ENCODE results near the gene CD8B. TPM values are rescaled to one million over a fixed set of nuclear protein-coding genes. Genes with fewer than 3 reads are reported as not detected.

Gene CD8B
- total and polyA plus RNA-seq, 3 experiments from 2014 or later = 259 to 908 (median 273) TPM

DNA sequence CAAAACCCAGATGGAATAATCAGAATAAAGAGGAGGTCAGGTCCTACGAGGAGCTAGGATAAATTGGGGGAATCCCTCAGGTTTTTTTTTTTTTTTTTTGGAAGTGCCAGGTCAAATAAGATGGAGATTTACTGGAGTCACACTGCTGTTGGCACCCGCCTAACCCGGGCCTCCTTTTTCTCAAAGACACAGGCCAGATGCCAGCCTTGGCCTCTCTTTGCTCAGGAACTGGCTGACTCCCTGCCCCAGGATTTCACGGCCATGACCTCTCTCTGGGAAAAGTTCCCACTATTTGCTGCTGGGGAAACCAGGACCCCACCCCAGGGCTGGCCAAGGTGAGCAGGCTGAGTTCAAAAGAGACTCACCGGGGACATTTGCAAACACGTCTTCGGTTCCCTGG is 73.5 kb downstream of the CD8B start:
- peaks cover 67% of the 10 kb centered on the region for H3K4me1 ChIP-seq (ENCODE audit: insufficient read depth, low read length)
- no peaks in the 10 kb centered on the region for H3K9me3 ChIP-seq (ENCODE audit: low read length)
- H3K27ac Mint-ChIP-seq = peak overlapping the region; percentile 94 to 100 (median 100)
- peak overlapping the region; percentile 95 for H3K27ac ChIP-seq (ENCODE audit: low read depth, low read length)
- DNase-seq = peak in 2 of 5 donors; percentile 28 to 51
- CTCF ChIA-PET = interaction anchor here (2.6 to 11.1 kb wide), 2 partner anchors 19 to 32 kb away, joined by 10 to 132 read pairs; no protein-coding TSS in a partner anchor
- H3K4me3 ChIP-seq (ENCODE audit: low read length) = peak overlapping the region; percentile 71
- peaks cover 75 to 80% (median 77%) of the 10 kb centered on the region in 3 donors for H3K4me1 Mint-ChIP-seq
- peaks cover 13% of the 10 kb centered on the region for H3K36me3 ChIP-seq (ENCODE audit: insufficient read depth, low read length)
- H3K9me3 Mint-ChIP-seq = peaks cover 0 to 4% (median 0%) of the 10 kb centered on the region in 5 donors
- POLR2A ChIA-PET = interaction anchor here (0.9 to 2.6 kb wide), 3 partner anchors 17 to 38 kb away, joined by 7 to 13 read pairs (median 8); no protein-coding TSS in a partner anchor
- no peaks in the 10 kb centered on the region for H3K27me3 ChIP-seq (ENCODE audit: insufficient read depth, low read length, poor library complexity, severe bottlenecking)
- peaks cover 23 to 75% (median 29%) of the 10 kb centered on the region in 3 donors for H3K36me3 Mint-ChIP-seq
- peaks cover 0 to 13% of the 10 kb centered on the region in 2 donors for H3K27me3 Mint-ChIP-seq
- H3K4me3 Mint-ChIP-seq = peak overlapping the region; percentile 94 to 98 (median 95)

DNA sequence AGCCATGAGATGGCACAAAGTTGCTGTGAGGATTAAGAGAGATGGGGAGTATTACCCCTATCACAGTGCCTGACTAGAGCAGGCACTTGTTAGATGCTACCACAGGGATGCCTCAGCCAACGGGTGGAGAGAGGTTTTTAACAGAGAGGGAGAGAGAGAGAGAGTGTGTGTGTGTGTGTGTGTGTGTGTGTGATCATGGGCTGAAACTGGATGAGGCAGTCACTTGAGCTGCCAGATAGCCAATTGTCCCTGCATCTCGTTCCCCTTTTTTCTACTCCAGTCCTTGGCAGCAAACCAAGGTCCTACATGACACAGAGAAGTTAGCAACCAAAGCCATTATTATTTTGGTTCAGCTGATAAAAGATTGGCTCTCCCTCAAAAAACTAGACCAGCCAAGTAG is 74.0 kb downstream of the CD8B start:
- peak overlapping the region; percentile 94 to 98 (median 95) for H3K4me3 Mint-ChIP-seq
- H3K36me3 Mint-ChIP-seq = peaks cover 23 to 76% (median 29%) of the 10 kb centered on the region in 3 donors

DNA sequence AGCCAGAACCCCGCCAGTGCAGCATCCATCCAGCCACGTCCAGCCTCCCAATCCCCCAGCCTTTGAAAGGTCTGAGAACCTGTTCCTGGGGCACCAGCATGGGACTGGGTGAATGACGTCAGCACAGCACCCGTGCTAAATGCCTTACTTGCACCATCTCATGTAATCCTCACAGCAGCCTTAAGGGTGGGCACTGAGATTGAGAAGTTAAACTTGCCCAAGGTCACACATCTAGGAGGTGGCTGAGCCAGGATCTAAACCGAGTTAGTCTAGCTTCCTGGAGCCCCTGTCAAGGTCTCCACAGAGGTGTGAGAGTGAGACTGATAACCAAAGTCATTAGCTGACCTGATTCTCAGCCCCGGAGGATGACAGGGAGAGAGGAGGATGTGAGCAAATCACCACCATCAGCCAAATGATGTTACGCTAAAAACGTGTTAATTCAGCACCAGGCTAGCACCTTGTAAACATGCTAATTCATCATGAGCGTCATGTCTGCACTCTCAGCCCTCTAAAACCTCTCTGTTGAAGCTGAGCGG is 75.6 kb downstream of the CD8B start:
- Mint-ChIP-seq H3K27me3 (peaks cover 0 to 14% of the 10 kb centered on the region in 2 donors), H3K4me3 (peak overlapping the region; percentile 94 to 98 (median 95)), H3K9me3 (peaks cover 0 to 4% (median 0%) of the 10 kb centered on the region in 5 donors), H3K36me3 (peaks cover 23 to 68% (median 29%) of the 10 kb centered on the region in 3 donors), H3K27ac (peak overlapping the region; percentile 94 to 100 (median 100)), H3K4me1 (peaks cover 72 to 81% (median 77%) of the 10 kb centered on the region in 3 donors)
- Histone ChIP-seq H3K4me1 (ENCODE audit: insufficient read depth, low read length) (peaks cover 47% of the 10 kb centered on the region), H3K4me3 (ENCODE audit: low read length) (peak overlapping the region; percentile 32), H3K27me3 (ENCODE audit: insufficient read depth, low read length, poor library complexity, severe bottlenecking) (no peaks in the 10 kb centered on the region), H3K36me3 (ENCODE audit: insufficient read depth, low read length) (peaks cover 13% of the 10 kb centered on the region), H3K27ac (ENCODE audit: low read depth, low read length) (peak overlapping the region; percentile 95), H3K9me3 (ENCODE audit: low read length) (no peaks in the 10 kb centered on the region)
- DNase-seq = peak; percentile 70 to 96 (median 88)
- POLR2A ChIA-PET = interaction anchor here (0.5 to 4.3 kb wide), 12 partner anchors 9 to 1459 kb away, joined by 3 to 62 read pairs (median 6); partner anchors contain the start of gene KDM3A
- CTCF ChIA-PET = interaction anchor here (0.9 to 11.1 kb wide), 10 partner anchors 9 to 40 kb away, joined by 3 to 132 read pairs (median 7); no protein-coding TSS in a partner anchor

More for the DNA sequence above, 74.0 kb downstream of the CD8B start:
- Histone ChIP-seq H3K36me3 (ENCODE audit: insufficient read depth, low read length) (peaks cover 13% of the 10 kb centered on the region), H3K27ac (ENCODE audit: low read depth, low read length) (peak overlapping the region; percentile 95), H3K9me3 (ENCODE audit: low read length) (no peaks in the 10 kb centered on the region), H3K27me3 (ENCODE audit: insufficient read depth, low read length, poor library complexity, severe bottlenecking) (no peaks in the 10 kb centered on the region), H3K4me1 (ENCODE audit: insufficient read depth, low read length) (peaks cover 63% of the 10 kb centered on the region), H3K4me3 (ENCODE audit: low read length) (peak overlapping the region; percentile 71)
- Mint-ChIP-seq H3K27me3 (peaks cover 0 to 14% of the 10 kb centered on the region in 2 donors), H3K4me1 (peaks cover 73 to 80% (median 77%) of the 10 kb centered on the region in 3 donors), H3K9me3 (peaks cover 0 to 4% (median 0%) of the 10 kb centered on the region in 5 donors), H3K27ac (peak overlapping the region; percentile 94 to 100 (median 100))
- POLR2A ChIA-PET = interaction anchor here (0.9 to 2.6 kb wide), 3 partner anchors 17 to 38 kb away, joined by 7 to 13 read pairs (median 8); no protein-coding TSS in a partner anchor
- CTCF ChIA-PET = interaction anchor here (2.6 to 11.1 kb wide), 3 partner anchors 20 to 38 kb away, joined by 10 to 132 read pairs (median 20); no protein-coding TSS in a partner anchor
- DNase-seq = peak in 4 of 5 donors; percentile 33 to 79 (median 68)

DNA sequence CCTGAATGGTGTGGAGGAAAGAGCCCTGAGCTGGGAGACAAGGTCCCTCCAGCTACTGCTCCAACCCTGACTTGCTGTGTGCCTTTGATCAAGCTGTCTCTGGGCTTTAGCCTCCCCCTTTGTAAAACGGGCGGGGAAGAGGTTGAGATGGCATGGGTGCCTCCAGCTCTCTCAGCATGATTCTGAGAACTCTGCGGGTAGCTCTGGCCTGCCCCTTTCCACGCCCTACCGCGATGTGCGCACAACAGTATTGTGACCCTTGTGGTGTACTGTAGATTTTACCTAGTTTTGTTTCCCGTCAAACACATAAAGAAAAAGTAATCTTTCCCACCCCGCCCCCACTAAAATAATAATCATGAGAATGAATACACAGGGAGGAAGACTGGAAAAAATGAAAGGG is 76.2 kb downstream of the CD8B start:
- Mint-ChIP-seq H3K27me3 (peaks cover 0 to 14% of the 10 kb centered on the region in 2 donors), H3K27ac (peak overlapping the region; percentile 94 to 100 (median 100)), H3K36me3 (peaks cover 23 to 64% (median 29%) of the 10 kb centered on the region in 3 donors), H3K4me3 (peak overlapping the region; percentile 94 to 98 (median 95)), H3K9me3 (peaks cover 0 to 4% (median 0%) of the 10 kb centered on the region in 5 donors), H3K4me1 (peaks cover 69 to 77% (median 75%) of the 10 kb centered on the region in 3 donors)
- peaks cover 13% of the 10 kb centered on the region for H3K36me3 ChIP-seq (ENCODE audit: insufficient read depth, low read length)
- peaks cover 43% of the 10 kb centered on the region for H3K4me1 ChIP-seq (ENCODE audit: insufficient read depth, low read length)
- ChIA-PET POLR2A (interaction anchor here (0.5 to 4.3 kb wide), 12 partner anchors 9 to 1458 kb away, joined by 3 to 62 read pairs (median 6); partner anchors contain the start of gene KDM3A), CTCF (interaction anchor here (1.3 to 11.1 kb wide), 8 partner anchors 10 to 40 kb away, joined by 3 to 132 read pairs (median 12); no protein-coding TSS in a partner anchor)
- H3K27ac ChIP-seq (ENCODE audit: low read depth, low read length) = peak overlapping the region; percentile 95
- H3K9me3 ChIP-seq (ENCODE audit: low read length) = no peaks in the 10 kb centered on the region
- H3K4me3 ChIP-seq (ENCODE audit: low read length) = peak overlapping the region; percentile 32
- H3K27me3 ChIP-seq (ENCODE audit: insufficient read depth, low read length, poor library complexity, severe bottlenecking) = no peaks in the 10 kb centered on the region
- peak; percentile 74 to 92 (median 91) for DNase-seq

DNA sequence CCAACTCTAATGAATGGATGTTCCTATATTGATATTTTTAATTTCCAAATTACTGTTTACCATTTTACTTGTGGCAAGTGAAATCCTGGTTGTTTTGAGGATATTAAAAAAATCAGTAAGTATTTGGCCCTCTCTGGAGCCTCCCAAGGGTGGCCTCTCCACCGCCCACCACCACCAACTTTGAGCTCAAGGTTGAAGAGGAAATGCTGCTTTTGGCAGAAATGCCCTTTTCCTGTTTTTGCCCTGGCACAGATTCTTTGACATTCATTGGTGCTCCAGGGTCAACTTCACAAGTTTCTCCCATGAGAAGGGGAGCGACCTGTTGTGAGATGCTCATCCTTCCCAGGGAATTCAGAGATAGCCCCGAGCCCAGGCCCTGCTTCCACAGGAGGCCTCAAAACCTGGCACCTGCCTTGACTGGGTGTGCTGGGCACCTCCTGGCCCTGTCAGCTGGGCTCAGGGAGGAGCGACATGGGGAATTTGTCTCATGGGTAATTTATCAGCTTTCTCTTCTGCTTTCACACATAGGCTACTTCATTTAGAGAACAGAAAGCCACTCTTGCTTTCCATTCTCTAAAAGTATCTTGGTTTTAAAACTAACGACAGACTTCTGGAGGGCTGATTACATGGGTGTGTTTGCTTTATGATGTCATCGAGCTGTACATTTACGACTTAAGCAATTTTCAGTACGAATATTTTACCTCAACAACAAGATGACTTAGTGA is 77.9 kb downstream of the CD8B start:
- H3K36me3 ChIP-seq (ENCODE audit: insufficient read depth, low read length) = peaks cover 10% of the 10 kb centered on the region
- peak overlapping the region; percentile 3 to 96 (median 46) for H3K4me3 Mint-ChIP-seq
- peaks cover 0 to 4% (median 0%) of the 10 kb centered on the region in 5 donors for H3K9me3 Mint-ChIP-seq
- DNase-seq = peak in 2 of 5 donors; percentile 35 to 73
- H3K4me1 ChIP-seq (ENCODE audit: insufficient read depth, low read length) = peaks cover 43% of the 10 kb centered on the region
- H3K4me1 Mint-ChIP-seq = peaks cover 66 to 79% (median 77%) of the 10 kb centered on the region in 3 donors
- H3K36me3 Mint-ChIP-seq = peaks cover 19 to 51% (median 27%) of the 10 kb centered on the region in 3 donors
- no peak overlapping the region for H3K4me3 ChIP-seq (ENCODE audit: low read length)
- no peaks in the 10 kb centered on the region for H3K27me3 ChIP-seq (ENCODE audit: insufficient read depth, low read length, poor library complexity, severe bottlenecking)
- no peaks in the 10 kb centered on the region for H3K9me3 ChIP-seq (ENCODE audit: low read length)
- POLR2A ChIA-PET = interaction anchor here (0.6 to 4.3 kb wide), 4 partner anchors 9 to 451 kb away, joined by 3 to 62 read pairs (median 4); no protein-coding TSS in a partner anchor
- H3K27ac Mint-ChIP-seq = peak overlapping the region; percentile 94 to 100 (median 100)
- CTCF ChIA-PET = interaction anchor here (1.0 to 11.1 kb wide), 2 partner anchors 10 to 24 kb away, joined by 5 to 132 read pairs; no protein-coding TSS in a partner anchor
- H3K27ac ChIP-seq (ENCODE audit: low read depth, low read length) = peak overlapping the region; percentile 29
- peaks cover 0 to 14% of the 10 kb centered on the region in 2 donors for H3K27me3 Mint-ChIP-seq

DNA sequence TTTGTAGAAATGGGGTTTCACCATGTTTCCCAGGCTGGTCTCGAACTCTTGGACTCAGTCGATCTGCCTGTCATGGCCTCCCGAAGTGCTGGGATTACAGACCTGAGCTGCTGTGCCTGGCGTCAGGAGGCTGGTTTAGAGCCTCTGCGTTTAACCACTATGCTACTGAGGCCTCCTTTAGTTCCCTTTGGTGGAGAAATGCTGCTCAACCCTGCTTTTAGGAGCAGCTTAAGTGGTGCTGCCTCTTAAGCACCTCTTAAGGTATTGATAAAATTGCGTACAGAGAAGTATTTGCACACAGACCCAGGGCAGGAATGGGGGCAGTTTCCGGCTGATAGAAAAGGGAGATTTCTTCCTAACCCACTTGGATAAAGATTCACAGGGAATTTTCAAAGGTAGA is 78.9 kb downstream of the CD8B start:
- Mint-ChIP-seq H3K36me3 (peaks cover 10 to 41% (median 21%) of the 10 kb centered on the region in 3 donors), H3K27ac (peak overlapping the region; percentile 94 to 100 (median 100)), H3K4me3 (no peak overlapping the region), H3K9me3 (peaks cover 0 to 2% (median 0%) of the 10 kb centered on the region in 5 donors), H3K4me1 (peaks cover 56 to 69% (median 67%) of the 10 kb centered on the region in 3 donors), H3K27me3 (peaks cover 0 to 9% of the 10 kb centered on the region in 2 donors)
- no peaks in the 10 kb centered on the region for H3K27me3 ChIP-seq (ENCODE audit: insufficient read depth, low read length, poor library complexity, severe bottlenecking)
- no peak overlapping the region for H3K27ac ChIP-seq (ENCODE audit: low read depth, low read length)
- H3K36me3 ChIP-seq (ENCODE audit: insufficient read depth, low read length) = peaks cover 10% of the 10 kb centered on the region
- ChIA-PET CTCF (interaction anchor here (0.7 to 11.1 kb wide), 3 partner anchors 9 to 25 kb away, joined by 3 to 132 read pairs (median 4); no protein-coding TSS in a partner anchor), POLR2A (interaction anchor here (0.6 to 1.8 kb wide), 2 partner anchors 8 to 25 kb away, joined by 3 to 5 read pairs; no protein-coding TSS in a partner anchor)
- H3K4me1 ChIP-seq (ENCODE audit: insufficient read depth, low read length) = peaks cover 38% of the 10 kb centered on the region
- H3K9me3 ChIP-seq (ENCODE audit: low read length) = no peaks in the 10 kb centered on the region
- H3K4me3 ChIP-seq (ENCODE audit: low read length) = no peak overlapping the region
- DNase-seq = no peak

DNA sequence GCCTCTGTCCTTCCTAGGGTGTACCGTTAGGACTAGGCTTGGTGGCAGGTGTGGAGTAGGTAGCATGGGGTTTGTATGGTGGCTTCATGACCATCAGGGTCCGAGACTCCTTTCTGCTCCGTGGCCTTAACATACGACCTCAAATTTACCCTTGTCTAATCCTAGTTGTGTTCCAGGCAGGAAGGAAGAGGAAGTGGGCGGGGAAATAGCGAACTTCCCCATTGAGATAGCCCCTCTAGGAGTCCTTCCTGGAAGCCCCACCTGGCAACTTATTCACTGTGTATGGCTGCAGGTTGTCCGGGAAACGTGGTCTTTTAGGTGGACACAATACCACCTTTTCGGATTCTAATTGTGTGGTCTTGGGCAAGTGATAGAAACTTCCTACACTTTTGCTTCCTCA is 80.3 kb downstream of the CD8B start:
- DNase-seq = no peak
- H3K9me3 ChIP-seq (ENCODE audit: low read length) = no peaks in the 10 kb centered on the region
- peaks cover 10% of the 10 kb centered on the region for H3K36me3 ChIP-seq (ENCODE audit: insufficient read depth, low read length)
- H3K9me3 Mint-ChIP-seq = no peaks in the 10 kb centered on the region
- no peak overlapping the region for H3K27ac ChIP-seq (ENCODE audit: low read depth, low read length)
- H3K4me1 Mint-ChIP-seq = peaks cover 45 to 56% (median 56%) of the 10 kb centered on the region in 3 donors
- H3K4me3 Mint-ChIP-seq = no peak overlapping the region
- H3K27me3 Mint-ChIP-seq = peaks cover 0 to 4% of the 10 kb centered on the region in 2 donors
- peaks cover 7 to 38% (median 17%) of the 10 kb centered on the region in 3 donors for H3K36me3 Mint-ChIP-seq
- CTCF ChIA-PET = interaction anchor here (0.6 to 11.1 kb wide), 4 partner anchors 13 to 26 kb away, joined by 3 to 132 read pairs (median 8); no protein-coding TSS in a partner anchor
- peak overlapping the region in 7 of 8 donors; percentile 19 to 100 (median 89) for H3K27ac Mint-ChIP-seq
- no peaks in the 10 kb centered on the region for H3K27me3 ChIP-seq (ENCODE audit: insufficient read depth, low read length, poor library complexity, severe bottlenecking)
- POLR2A ChIA-PET = interaction anchor here (0.6 to 0.9 kb wide), 2 partner anchors 16 to 212 kb away, joined by 3 to 5 read pairs; no protein-coding TSS in a partner anchor
- no peak overlapping the region for H3K4me3 ChIP-seq (ENCODE audit: low read length)
- H3K4me1 ChIP-seq (ENCODE audit: insufficient read depth, low read length) = peaks cover 29% of the 10 kb centered on the region
